ENCODE results near the gene BMP7. TPM values are rescaled to one million over a fixed set of nuclear protein-coding genes. Genes with fewer than 3 reads are reported as not detected.

Gene BMP7
- total and polyA plus RNA-seq, 2 of the 13 experiments (the other 11 are each of a cell fraction or from before 2014, with no cell fraction given) = not detected

- TF ChIP-seq ZNF234 (CRISPR knock-in tag; conservative IDR thresholded peaks at IDR 0.05) = no peak
- TF ChIP-seq EP300 (IDR thresholded peaks at IDR 0.05; ENCODE audit: low read depth in 2 of 2, low read length in 2 of 2) = no peak
- TF ChIP-seq EP300 (CRISPR knock-in tag; IDR thresholded peaks at IDR 0.05; ENCODE audit: borderline replicate concordance) = no peak
- no peak for TF ChIP-seq TSC22D2 (CRISPR knock-in tag; IDR thresholded peaks at IDR 0.05; ENCODE audit: borderline replicate concordance)
- no peak for TF ChIP-seq BHLHE40 (IDR thresholded peaks at IDR 0.05; ENCODE audit: low read length)
These were observed 79.3 kb downstream of the BMP7 start (continued) for GRCh38 chr20:57187068-57187634.

GRCh38 chr20:57186192-57186591 is 80.2 kb downstream of the BMP7 start:
- BruUV-seq (replicated peaks) = no TSS peak
- Histone ChIP-seq H2AFZ (ENCODE audit: low read length) (no peak overlapping the region), H3K27ac (ENCODE audit: extremely low read length, insufficient read depth, low read length) (no peak overlapping the region), H3K9me3 (ENCODE audit: low read length) (no peaks in the 10 kb centered on the region), H3K27me3 (ENCODE audit: control insufficient read depth in 1 of 2, insufficient read depth in 2 of 2, low read length in 2 of 2) (peaks cover 10 to 61% of the 10 kb centered on the region in 2 experiments), H3K4me2 (ENCODE audit: low read depth, low read length) (no peak overlapping the region), H3K79me2 (ENCODE audit: insufficient read depth, low read length) (no peaks in the 10 kb centered on the region), H3K9ac (ENCODE audit: insufficient read depth, low read depth, low read length) (no peak overlapping the region), H3K4me3 (replicated peaks in 1 of 3; ENCODE audit: insufficient read depth in 1 of 3, low read depth in 2 of 3, low read length in 3 of 3) (no peak overlapping the region), H3K4me1 (ENCODE audit: insufficient read depth, low read length) (no peaks in the 10 kb centered on the region), H3K36me3 (replicated peaks in 1 of 2; ENCODE audit: control insufficient read depth in 1 of 2, insufficient read depth in 2 of 2, low read length in 2 of 2) (no peaks in the 10 kb centered on the region), H4K20me1 (ENCODE audit: insufficient read depth, low read length) (no peaks in the 10 kb centered on the region)
- ATAC-seq (no peak), FAIRE-seq (no peak), DNase-seq (ENCODE audit: low spot score) (no peak)
- POLR2A ChIA-PET = no interaction called here
- in situ Hi-C loops (cut with HindIII; ENCODE audit: extremely low pct_ligation_motif_present, low pct_unique_long_range_greater_than_20kb) (no loop called here), intact Hi-C loops (cut with micrococcal nuclease; ENCODE audit: unreplicated experiment) (no loop called here)
- CTCF ChIA-PET (ENCODE audit: low intra/inter-chr PET ratio, low total read pairs) = no interaction called here
- WGBS (ENCODE audit: low lambda C conversion rate) = 14% methylated on average over 8 of the region's 8 CpGs
- TF ChIP-seq ATF7 (IDR thresholded peaks at IDR 0.05) (peak; percentile 79), ATF7 (CRISPR knock-in tag; IDR thresholded peaks at IDR 0.05) (no peak), SMAD3 (CRISPR knock-in tag; IDR thresholded peaks at IDR 0.05) (no peak)
